OCI-LY1 (cell line): ENCODE data around the gene KIR2DL1.

ENCODE experiments used
- CTCF ChIP-seq: fragments of 200-600 bp; sonication (generic), shearing (Covaris generic); IDR thresholded peaks from 2 replicates; pipeline ENCODE4 v1.5.1; 2017; ENCODE audit warnings: mild to moderate bottlenecking, antibody characterized with exemption, low read length, moderate library complexity, mixed read lengths
- EZH2 ChIP-seq: fragments of 200-600 bp; sonication (generic), shearing (Covaris generic); IDR thresholded peaks from 2 replicates; pipeline ENCODE4 v1.8.0; 2017; ENCODE audit warnings: borderline replicate concordance, mixed run types, mild to moderate bottlenecking, antibody characterized with exemption, low read length, moderate library complexity, mixed read lengths

- no peak for TF ChIP-seq CTCF
- TF ChIP-seq EZH2: no peak
These were observed 38.4 kb upstream of the KIR2DL1 start for GRCh38 chr19:54731191-54731590.
